GM12872 (cell line): ENCODE data around the gene BRCC3.

Experiments
- TF ChIP-seq, protein P1 (sequence below): IDR thresholded peaks from 3 replicates; pipeline ENCODE4 v1.5.1; 2011; ENCODE audit warnings: low read depth, mild to moderate bottlenecking, low read length, moderate library complexity; ENCODE audit not compliant: insufficient read depth

Gene BRCC3

DNA sequence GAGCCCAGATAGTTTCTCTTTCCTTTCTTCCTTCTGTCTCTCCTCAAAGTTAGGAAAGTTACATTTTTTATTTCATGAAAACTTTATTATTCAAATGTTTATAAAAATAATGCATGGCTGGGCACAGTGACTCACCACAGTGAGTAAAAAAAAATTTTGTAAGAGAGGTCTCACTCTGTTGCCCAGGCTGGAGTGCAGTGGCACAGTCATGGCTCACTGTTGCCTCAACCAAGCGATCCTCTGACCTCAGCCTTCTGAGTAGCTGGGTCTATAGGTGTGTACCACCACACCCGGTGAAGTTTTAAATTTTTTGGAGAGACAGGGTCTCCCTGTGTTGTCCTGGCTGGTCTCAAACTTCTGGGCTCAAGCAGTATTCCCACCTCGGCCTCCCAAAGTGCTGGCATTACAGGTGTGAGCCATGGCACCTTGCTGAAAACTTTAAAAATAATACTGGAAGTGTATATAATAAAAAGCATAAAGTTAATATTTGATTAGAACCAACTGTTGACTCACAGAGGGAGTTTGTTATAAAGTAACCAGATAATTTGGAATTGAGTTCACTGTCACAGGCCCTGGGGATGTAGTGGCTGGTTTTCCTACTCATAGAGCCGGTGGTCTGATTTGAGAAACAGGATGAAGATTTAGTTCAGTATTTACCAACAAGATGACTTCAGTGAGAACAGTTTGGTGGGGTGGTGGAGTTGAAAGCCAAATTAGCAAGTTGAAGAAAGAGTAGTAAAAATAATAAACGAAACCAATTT is 18.4 kb upstream of the BRCC3 start:
- TF ChIP-seq, protein P1, sequence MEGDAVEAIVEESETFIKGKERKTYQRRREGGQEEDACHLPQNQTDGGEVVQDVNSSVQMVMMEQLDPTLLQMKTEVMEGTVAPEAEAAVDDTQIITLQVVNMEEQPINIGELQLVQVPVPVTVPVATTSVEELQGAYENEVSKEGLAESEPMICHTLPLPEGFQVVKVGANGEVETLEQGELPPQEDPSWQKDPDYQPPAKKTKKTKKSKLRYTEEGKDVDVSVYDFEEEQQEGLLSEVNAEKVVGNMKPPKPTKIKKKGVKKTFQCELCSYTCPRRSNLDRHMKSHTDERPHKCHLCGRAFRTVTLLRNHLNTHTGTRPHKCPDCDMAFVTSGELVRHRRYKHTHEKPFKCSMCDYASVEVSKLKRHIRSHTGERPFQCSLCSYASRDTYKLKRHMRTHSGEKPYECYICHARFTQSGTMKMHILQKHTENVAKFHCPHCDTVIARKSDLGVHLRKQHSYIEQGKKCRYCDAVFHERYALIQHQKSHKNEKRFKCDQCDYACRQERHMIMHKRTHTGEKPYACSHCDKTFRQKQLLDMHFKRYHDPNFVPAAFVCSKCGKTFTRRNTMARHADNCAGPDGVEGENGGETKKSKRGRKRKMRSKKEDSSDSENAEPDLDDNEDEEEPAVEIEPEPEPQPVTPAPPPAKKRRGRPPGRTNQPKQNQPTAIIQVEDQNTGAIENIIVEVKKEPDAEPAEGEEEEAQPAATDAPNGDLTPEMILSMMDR: no peak

DNA sequence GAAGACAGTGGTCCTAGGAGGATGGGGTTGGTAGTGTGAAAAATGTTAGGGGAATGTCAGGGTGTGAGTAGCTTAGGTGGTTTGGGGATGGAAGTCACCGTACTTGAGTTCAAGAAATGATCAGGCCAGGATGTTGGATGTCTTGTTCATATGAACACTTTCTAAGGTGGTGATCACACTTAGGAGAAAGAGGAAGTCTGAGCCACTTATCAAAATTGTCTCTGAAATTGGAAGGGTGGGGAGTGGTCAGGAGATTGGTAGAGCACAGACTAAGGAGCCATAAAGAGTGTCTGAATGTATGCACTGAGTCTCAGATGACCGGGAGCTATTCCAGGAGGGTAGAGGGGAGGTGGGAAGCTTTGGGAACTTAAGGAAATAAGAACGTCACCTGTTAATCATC is 17.7 kb upstream of the BRCC3 start:
- TF ChIP-seq, protein P1: no peak

DNA sequence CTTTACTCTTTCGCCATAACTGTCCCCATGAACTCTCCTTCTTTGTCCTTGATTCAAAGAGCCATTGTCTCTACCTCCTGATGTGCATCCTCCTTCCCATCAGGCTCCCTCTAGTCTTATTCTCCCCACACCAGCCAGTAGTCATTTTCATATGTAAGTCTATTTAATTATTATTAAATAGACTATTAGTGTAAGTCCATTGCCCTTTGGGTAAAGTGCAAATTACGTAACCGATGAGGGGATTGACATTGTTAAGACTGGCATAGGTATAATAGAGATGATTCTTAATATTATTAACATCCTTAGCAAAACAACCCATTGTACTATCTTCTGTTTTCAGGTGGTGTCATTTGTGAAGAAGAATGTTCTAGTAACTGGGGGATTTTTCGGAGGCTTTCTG is 17.1 kb upstream of the BRCC3 start:
- TF ChIP-seq, protein P1: no peak

DNA sequence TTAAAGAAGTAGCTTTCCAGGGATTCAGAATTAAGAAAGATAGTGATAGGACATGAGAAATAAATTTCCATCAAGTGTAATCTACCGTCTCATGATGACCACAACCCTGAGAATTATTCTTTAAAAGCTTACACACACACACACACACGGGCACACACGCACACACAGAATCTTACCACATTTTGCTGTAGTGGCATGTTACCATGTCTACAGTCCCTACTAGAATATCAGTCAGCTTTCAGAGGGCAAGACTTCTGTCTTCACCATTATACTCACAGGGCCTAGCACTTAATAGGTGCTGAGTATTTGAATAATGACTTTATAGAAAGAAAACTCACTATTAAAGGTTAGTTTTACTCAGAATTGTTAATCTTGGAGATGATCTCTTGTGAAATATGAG is 15.8 kb upstream of the BRCC3 start:
- TF ChIP-seq, protein P1: no peak

DNA sequence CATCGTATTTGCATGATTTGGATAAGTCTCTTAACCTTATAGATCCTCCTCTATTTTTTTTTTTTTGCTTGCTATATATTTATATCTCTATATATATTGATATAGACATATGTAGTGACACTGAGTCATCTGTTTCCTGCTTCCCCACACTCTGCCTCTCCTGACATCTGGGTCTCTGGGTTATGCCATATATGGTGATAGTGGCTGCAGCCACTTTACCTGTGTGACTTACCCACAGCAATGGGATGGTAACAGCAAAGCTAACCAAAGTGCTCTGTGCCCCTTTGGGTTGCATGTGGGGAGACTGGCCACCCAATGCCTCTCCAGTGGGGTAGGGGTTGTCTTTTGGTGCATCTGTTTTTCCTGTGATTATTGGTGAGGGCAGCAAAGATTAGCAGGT is 14.8 kb upstream of the BRCC3 start:
- TF ChIP-seq, protein P1: no peak

DNA sequence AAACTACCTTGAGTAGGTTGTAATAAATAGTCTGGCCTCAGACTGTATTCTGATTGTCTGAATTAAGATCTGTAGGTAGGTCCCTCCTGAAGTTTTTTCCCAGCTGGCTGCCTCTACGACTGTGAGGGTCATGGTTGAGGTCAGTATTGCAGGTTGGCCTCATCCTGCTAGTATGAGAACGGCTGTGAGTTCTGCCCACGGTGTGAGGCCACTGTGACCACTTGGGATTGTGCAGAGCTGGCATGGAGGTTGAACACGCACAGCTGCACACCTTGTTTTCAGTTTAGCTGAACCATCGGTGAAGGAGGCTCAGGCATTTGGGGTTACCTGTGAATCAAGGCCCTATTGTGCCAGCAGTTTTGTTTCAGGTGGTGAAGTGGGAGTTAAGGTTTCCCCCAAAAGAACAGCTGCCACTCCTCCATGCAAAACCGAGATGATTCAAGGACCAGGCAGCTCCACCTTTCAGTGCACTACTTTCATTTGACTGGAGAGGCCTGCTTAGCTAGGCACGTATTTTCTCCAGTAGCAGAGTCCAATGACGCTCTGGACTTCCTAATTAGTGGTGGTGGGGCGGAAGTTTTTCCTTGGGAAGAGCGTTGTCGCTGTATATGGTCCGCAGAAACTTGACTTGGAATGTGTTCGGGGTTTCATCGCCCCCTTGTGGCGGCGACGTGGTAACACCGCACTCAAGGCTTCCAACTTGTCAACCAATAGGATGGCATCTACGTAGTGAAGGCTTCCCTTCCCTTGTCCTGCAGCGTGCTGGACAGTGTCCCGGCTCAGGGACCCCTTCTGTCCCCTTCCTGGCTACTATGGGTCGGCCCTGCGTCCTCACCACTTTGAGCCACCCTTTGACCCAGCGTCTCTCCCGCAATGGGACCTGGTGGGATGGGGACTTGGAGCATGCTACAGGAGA is 14.2 kb upstream of the BRCC3 start:
- TF ChIP-seq, protein P1: peak; percentile 72

DNA sequence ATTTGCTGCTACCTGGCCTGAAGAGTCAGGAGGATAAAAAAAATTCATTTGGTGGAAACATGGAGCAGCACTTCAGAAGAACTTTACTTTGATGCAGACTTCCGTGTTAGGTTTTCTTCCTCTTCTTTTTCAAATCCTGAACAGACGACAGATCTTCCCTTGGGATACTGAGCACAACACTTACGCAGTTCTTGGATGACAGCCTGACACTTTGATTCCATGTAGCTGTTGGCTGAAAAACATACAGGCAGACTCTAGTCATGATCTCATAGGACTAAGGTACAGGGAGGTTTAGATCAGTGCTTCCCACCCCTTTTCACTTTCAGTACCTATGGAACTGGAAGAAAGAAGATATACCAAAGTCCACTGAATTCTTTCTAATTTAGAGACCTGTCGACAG is 9.5 kb upstream of the BRCC3 start:
- TF ChIP-seq, protein P1: no peak
